Keratinocyte (primary cell): Measurements from ENCODE around the gene BRIP1.

Source experiments
- CTCF ChIP-seq, 3 experiments: IDR thresholded peaks in 1 of 3; conservative IDR thresholded peaks in 1 of 3; optimal IDR thresholded peaks in 1 of 3; 2 replicates in 2 of 3; 3 replicates in 1 of 3; pipeline versions ENCODE3 to v1.5.1; 2011; ENCODE audit warnings: low read length in 3 of 3, mild to moderate bottlenecking in 3 of 3, moderate library complexity in 2 of 3, control low read depth in 1 of 3, inconsistent platforms in 1 of 3; ENCODE audit not compliant: insufficient read depth in 2 of 3; ENCODE audit errors: extremely low read depth in 1 of 3
- EZH2 ChIP-seq: IDR thresholded peaks from one replicate; pipeline ENCODE4 v1.6.1; 2012; ENCODE audit warnings: inconsistent platforms, mild to moderate bottlenecking, low read length, moderate library complexity

- no peak for TF ChIP-seq CTCF (optimal IDR thresholded peaks at IDR 0.05 in 1 of 3, IDR thresholded peaks at IDR 0.05 in 1 of 3, conservative IDR thresholded peaks at IDR 0.05 in 1 of 3; ENCODE audit: extremely low read depth in 1 of 3, insufficient read depth in 2 of 3, low read length in 3 of 3)
- no peak for TF ChIP-seq EZH2
These were observed 93.3 kb downstream of the BRIP1 start for GRCh38 chr17:61770043-61770442.
